ENCODE data around the gene AKAP17A. TPM values are rescaled to one million over a fixed set of nuclear protein-coding genes. Genes with fewer than 3 reads are reported as not detected.

The AKAP17A gene, protein sequence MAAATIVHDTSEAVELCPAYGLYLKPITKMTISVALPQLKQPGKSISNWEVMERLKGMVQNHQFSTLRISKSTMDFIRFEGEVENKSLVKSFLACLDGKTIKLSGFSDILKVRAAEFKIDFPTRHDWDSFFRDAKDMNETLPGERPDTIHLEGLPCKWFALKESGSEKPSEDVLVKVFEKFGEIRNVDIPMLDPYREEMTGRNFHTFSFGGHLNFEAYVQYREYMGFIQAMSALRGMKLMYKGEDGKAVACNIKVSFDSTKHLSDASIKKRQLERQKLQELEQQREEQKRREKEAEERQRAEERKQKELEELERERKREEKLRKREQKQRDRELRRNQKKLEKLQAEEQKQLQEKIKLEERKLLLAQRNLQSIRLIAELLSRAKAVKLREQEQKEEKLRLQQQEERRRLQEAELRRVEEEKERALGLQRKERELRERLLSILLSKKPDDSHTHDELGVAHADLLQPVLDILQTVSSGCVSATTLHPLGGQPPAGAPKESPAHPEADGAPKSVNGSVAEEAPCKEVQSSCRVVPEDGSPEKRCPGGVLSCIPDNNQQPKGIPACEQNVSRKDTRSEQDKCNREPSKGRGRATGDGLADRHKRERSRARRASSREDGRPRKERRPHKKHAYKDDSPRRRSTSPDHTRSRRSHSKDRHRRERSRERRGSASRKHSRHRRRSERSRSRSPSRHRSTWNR
- total RNA-seq (17.8 and 18.0 TPM in 2 replicates), polyA plus RNA-seq (9.1 and 9.3 TPM in 2 replicates), polyA minus RNA-seq (ENCODE audit: low replicate concordance) (12.0 and 13.9 TPM in 2 replicates)
- polyA plus RNA-seq (2012), result 15.0 and 16.9 TPM in 2 replicates

DNA sequence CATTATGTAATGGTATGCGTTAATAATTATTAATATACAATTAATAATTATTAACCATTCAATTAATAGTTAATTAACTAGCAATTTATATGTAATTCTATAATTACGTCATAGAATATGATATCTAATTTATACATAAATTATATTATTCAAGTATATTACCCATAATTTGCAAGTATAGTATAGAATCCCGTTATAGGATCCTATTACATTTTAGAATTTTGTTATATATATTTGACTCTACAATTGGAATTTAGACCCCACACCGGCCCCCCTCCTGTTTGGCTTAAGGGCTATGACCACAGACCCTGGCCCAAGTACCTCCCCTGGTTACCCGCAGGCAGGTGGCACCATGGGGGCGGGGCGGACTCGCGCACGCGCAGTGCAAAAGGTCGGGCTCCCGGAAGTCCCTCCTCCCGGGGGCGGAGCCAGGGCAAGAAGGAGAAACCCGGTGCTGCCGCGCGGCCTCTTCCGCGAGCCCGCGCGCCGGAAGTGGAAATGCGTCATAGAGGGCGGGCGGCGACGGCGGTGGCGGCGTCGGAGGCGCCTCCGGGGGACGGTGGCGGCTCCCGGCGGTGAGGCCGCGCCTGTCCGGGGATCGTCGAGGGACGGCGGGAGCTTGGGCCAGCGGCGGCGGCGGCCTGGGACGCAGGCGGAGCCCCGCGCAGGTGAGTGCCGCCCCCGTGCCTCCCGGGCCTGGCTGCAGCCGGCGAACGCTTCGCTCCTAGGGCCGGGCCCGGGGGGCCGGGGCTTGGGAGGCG is at the start of gene AKAP17A:
Gene AKAP17A, plus strand, starts transcription at position 503 of the 761 bp plus-strand sequence. CDS start 1,859 bp downstream, outside the sequence.
- peak within 1 kb of the TSS; percentile 83 for H3K9ac ChIP-seq (ENCODE audit: insufficient read depth, low read length)
- peak within 1 kb of the TSS; percentile 80 for H3K27ac ChIP-seq (ENCODE audit: insufficient read depth, low read length)
- no peak within 1 kb of the TSS for H2AFZ ChIP-seq (ENCODE audit: low read length)
- peak within 1 kb of the TSS; percentile 94 for H3K4me2 ChIP-seq (ENCODE audit: extremely low read depth, insufficient read depth, low read length)
- H3K27me3 ChIP-seq (ENCODE audit: control insufficient read depth, insufficient read depth, low read length), result no peaks in the 10 kb centered on the region
- TF ChIP-seq, protein P1, sequence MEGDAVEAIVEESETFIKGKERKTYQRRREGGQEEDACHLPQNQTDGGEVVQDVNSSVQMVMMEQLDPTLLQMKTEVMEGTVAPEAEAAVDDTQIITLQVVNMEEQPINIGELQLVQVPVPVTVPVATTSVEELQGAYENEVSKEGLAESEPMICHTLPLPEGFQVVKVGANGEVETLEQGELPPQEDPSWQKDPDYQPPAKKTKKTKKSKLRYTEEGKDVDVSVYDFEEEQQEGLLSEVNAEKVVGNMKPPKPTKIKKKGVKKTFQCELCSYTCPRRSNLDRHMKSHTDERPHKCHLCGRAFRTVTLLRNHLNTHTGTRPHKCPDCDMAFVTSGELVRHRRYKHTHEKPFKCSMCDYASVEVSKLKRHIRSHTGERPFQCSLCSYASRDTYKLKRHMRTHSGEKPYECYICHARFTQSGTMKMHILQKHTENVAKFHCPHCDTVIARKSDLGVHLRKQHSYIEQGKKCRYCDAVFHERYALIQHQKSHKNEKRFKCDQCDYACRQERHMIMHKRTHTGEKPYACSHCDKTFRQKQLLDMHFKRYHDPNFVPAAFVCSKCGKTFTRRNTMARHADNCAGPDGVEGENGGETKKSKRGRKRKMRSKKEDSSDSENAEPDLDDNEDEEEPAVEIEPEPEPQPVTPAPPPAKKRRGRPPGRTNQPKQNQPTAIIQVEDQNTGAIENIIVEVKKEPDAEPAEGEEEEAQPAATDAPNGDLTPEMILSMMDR (conservative IDR thresholded peaks at IDR 0.05 in 1 of 2, IDR thresholded peaks at IDR 0.05 in 1 of 2; ENCODE audit: low read depth in 1 of 2, low read length in 2 of 2), result no peak
- no peak for TF ChIP-seq EZH2 (IDR thresholded peaks at IDR 0.05; ENCODE audit: low read length, missing control alignments)
- peak within 1 kb of the TSS; percentile 75 to 85 (median 79) for H3K4me3 ChIP-seq (replicated peaks in 1 of 4; ENCODE audit: control extremely low read depth in 1 of 4, insufficient read depth in 1 of 4, low read depth in 3 of 4, low read length in 4 of 4)
- peaks cover 38% of the 10 kb centered on the region for H3K79me2 ChIP-seq (ENCODE audit: control insufficient read depth, insufficient read depth, low read length)
- no peaks in the 10 kb centered on the region for H3K9me3 ChIP-seq (ENCODE audit: control insufficient read depth, insufficient read depth, low read depth, low read length)
- peaks cover 17% of the 10 kb centered on the region for H3K36me3 ChIP-seq (ENCODE audit: control insufficient read depth, insufficient read depth, low read length)
- H4K20me1 ChIP-seq (ENCODE audit: control insufficient read depth, extremely low read depth, insufficient read depth, low read length), result no peaks in the 10 kb centered on the region
- peak; percentile 88 to 92 for DNase-seq (ENCODE audit: low read depth in 2 of 2)
- H3K4me1 ChIP-seq (ENCODE audit: control insufficient read depth, extremely low read depth, insufficient read depth, low read length), result no peaks in the 10 kb centered on the region

DNA sequence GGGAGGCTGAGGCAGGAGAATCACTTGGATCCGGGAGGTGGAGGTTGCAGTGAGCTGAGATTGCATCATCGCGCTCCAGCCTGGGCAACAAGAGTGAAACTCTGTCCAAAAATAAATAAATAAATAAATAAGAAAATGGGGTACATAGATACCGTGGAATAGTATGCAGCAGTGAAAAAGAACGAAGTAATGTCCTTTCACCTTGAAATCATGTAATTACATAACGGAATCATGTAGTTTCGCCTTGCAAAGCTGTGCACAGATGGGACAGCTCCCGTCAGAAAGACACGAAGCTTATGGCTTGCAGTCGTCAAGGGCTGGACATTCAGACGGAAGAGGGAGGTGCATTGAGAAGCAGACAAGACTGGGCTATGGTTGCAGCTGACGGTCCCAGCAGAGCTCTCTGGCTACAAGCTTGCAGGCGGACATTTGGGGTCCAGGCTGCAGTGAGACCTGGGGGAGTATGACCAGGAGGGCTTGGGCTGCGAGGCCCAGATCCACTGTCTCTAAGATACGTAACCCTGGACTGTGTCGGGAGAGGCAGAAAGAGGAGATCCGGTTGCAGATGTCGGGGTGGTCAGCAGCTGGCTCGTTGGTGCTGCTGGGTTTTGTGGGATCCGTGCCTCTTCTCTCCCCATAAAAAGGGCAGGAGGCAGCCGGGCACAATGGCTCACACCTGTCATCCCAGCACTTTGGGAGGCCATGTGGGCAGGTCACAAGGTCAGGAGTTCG is 48.2 kb upstream of the AKAP17A start:
- TF ChIP-seq, protein P1 (conservative IDR thresholded peaks at IDR 0.05 in 1 of 2, IDR thresholded peaks at IDR 0.05 in 1 of 2; ENCODE audit: low read depth in 1 of 2, low read length in 2 of 2), result no peak
- no peak for TF ChIP-seq EZH2 (IDR thresholded peaks at IDR 0.05; ENCODE audit: low read length, missing control alignments)
- Histone ChIP-seq H3K79me2 (ENCODE audit: control insufficient read depth, insufficient read depth, low read length) (no peaks in the 10 kb centered on the region), H3K27me3 (ENCODE audit: control insufficient read depth, insufficient read depth, low read length) (no peaks in the 10 kb centered on the region), H4K20me1 (ENCODE audit: control insufficient read depth, extremely low read depth, insufficient read depth, low read length) (no peaks in the 10 kb centered on the region), H3K9ac (ENCODE audit: insufficient read depth, low read length) (no peak overlapping the region), H3K9me3 (ENCODE audit: control insufficient read depth, insufficient read depth, low read depth, low read length) (no peaks in the 10 kb centered on the region), H3K36me3 (ENCODE audit: control insufficient read depth, insufficient read depth, low read length) (no peaks in the 10 kb centered on the region), H3K27ac (ENCODE audit: insufficient read depth, low read length) (no peak overlapping the region), H3K4me3 (replicated peaks in 1 of 4; ENCODE audit: control extremely low read depth in 1 of 4, insufficient read depth in 1 of 4, low read depth in 3 of 4, low read length in 4 of 4) (no peak overlapping the region), H3K4me2 (ENCODE audit: extremely low read depth, insufficient read depth, low read length) (no peak overlapping the region), H3K4me1 (ENCODE audit: control insufficient read depth, extremely low read depth, insufficient read depth, low read length) (no peaks in the 10 kb centered on the region), H2AFZ (ENCODE audit: low read length) (no peak overlapping the region)
- no peak for DNase-seq (ENCODE audit: low read depth in 2 of 2)

Measured in fibroblast of lung (primary cell).